Measurements from ENCODE around the gene U2AF2. TPM values are rescaled to one million over a fixed set of nuclear protein-coding genes. Genes with fewer than 3 reads are reported as not detected.

U2AF2 gene
- total and polyA plus RNA-seq, 11 donors = 39.9 to 104 (median 72.7) TPM

GRCh38 chr19:55644191-55644833 lies 10.5 kb upstream of the U2AF2 start:
- WGBS, 4 donors = 47 to 51% (median 49%) methylated on average over 11 to 12 of the region's 12 CpGs
- no peak for TF ChIP-seq CTCF (IDR thresholded peaks at IDR 0.05)
- no peak for TF ChIP-seq POLR2A (IDR thresholded peaks at IDR 0.05)
- H3K4me3 ChIP-seq = peak overlapping the region; percentile 64 to 98 (median 84)
- peak overlapping the region in 10 of 12 donors; percentile 74 to 96 (median 90) for H3K27ac ChIP-seq
- H3K27me3 ChIP-seq = no peaks in the 10 kb centered on the region
- DNase-seq (no peak), ATAC-seq (no peak)
- intact Hi-C loops (cut with DNase I) = no loop called here
- H3K36me3 ChIP-seq = peaks cover 0 to 15% (median 13%) of the 10 kb centered on the region in 9 donors
- H3K4me1 ChIP-seq = peaks cover 14 to 75% (median 55%) of the 10 kb centered on the region in 12 donors
- H3K9me3 ChIP-seq = no peaks in the 10 kb centered on the region

- Histone ChIP-seq H3K27ac (no peak overlapping the region), H3K4me1 (peaks cover 14 to 70% (median 49%) of the 10 kb centered on the region in 12 donors), H3K9me3 (no peaks in the 10 kb centered on the region), H3K27me3 (no peaks in the 10 kb centered on the region), H3K4me3 (peak overlapping the region in 5 of 12 donors; percentile 78 to 98 (median 86)), H3K36me3 (peaks cover 0 to 15% (median 13%) of the 10 kb centered on the region in 9 donors)
- no peak for DNase-seq
- WGBS, 4 donors = 89 to 91% (median 90%) methylated on average over 27 to 28 of the region's 28 CpGs
- ATAC-seq = no peak
- TF ChIP-seq POLR2A (IDR thresholded peaks at IDR 0.05) (no peak), CTCF (IDR thresholded peaks at IDR 0.05) (no peak)
- intact Hi-C loops (cut with DNase I) = no loop called here
Measured at GRCh38 chr19:55644842-55645511, 9.9 kb upstream of the U2AF2 start.

GRCh38 chr19:55645512-55645881 lies 9.3 kb upstream of the U2AF2 start:
- Histone ChIP-seq H3K36me3 (peaks cover 0 to 17% (median 13%) of the 10 kb centered on the region in 9 donors), H3K27ac (no peak overlapping the region), H3K9me3 (no peaks in the 10 kb centered on the region), H3K27me3 (no peaks in the 10 kb centered on the region), H3K4me3 (no peak overlapping the region), H3K4me1 (peaks cover 10 to 65% (median 44%) of the 10 kb centered on the region in 12 donors)
- intact Hi-C loops (cut with DNase I) = no loop called here
- TF ChIP-seq CTCF (IDR thresholded peaks at IDR 0.05) (no peak), POLR2A (IDR thresholded peaks at IDR 0.05) (no peak)
- WGBS, 4 donors = 67 to 73% (median 69%) methylated on average over 5 of the region's 5 CpGs
- no peak for DNase-seq
- ATAC-seq = no peak

Measured in heart left ventricle (tissue), 16 donors.